ENCODE measurements around the gene TAF11L3. TPM values are rescaled to one million over a fixed set of nuclear protein-coding genes. Genes with fewer than 3 reads are reported as not detected.
A peak's percentile ranks its signal among the peaks of the same experiment; 100 is the strongest.
"Not testable (repeated sequence)": the region's sequence is repeated elsewhere in the genome, so short reads cannot be mapped to it uniquely, and the experiment has no call there.

The TAF11L3 gene
- total RNA-seq, 2 experiments from 2014 or later = not detected

GRCh38 chr5:17517526-17517925, 641 bp upstream of the TAF11L3 start:
- CTCF ChIA-PET; DNase-seq; H3K27me3 Mint-ChIP-seq; H3K36me3 Mint-ChIP-seq (ENCODE audit: low read depth); H3K27ac Mint-ChIP-seq; POLR2A ChIA-PET; H3K9me3 Mint-ChIP-seq; H3K4me3 Mint-ChIP-seq; H3K4me1 Mint-ChIP-seq: not testable (repeated sequence)

- CTCF ChIA-PET, DNase-seq: not testable (repeated sequence)
These were observed 1.3 kb downstream of the TAF11L3 start for GRCh38 chr5:17519508-17519907.

GRCh38 chr5:17521501-17521900, 3.3 kb downstream of the TAF11L3 start, which contains the start of gene TAF11L4:
Gene TAF11L4, plus strand, starts transcription at chr5:17521801.
- H3K27me3 Mint-ChIP-seq; DNase-seq; CTCF ChIA-PET; POLR2A ChIA-PET; H3K4me1 Mint-ChIP-seq; H3K4me3 Mint-ChIP-seq; H3K27ac Mint-ChIP-seq; H3K36me3 Mint-ChIP-seq (ENCODE audit: low read depth); H3K9me3 Mint-ChIP-seq: not testable (repeated sequence)

More at GRCh38 chr5:17519508-17519907, 1.3 kb downstream of the TAF11L3 start:
- H3K27me3 Mint-ChIP-seq; POLR2A ChIA-PET; H3K9me3 Mint-ChIP-seq; H3K36me3 Mint-ChIP-seq (ENCODE audit: low read depth); H3K27ac Mint-ChIP-seq; H3K4me3 Mint-ChIP-seq; H3K4me1 Mint-ChIP-seq: not testable (repeated sequence)

GRCh38 chr5:17524935-17525334, 6.8 kb downstream of the TAF11L3 start, which contains the start of gene TAF11L5:
Gene TAF11L5, plus strand, starts transcription at chr5:17525235.
- POLR2A ChIA-PET; H3K4me1 Mint-ChIP-seq; DNase-seq; H3K4me3 Mint-ChIP-seq; CTCF ChIA-PET; H3K9me3 Mint-ChIP-seq; H3K27ac Mint-ChIP-seq; H3K36me3 Mint-ChIP-seq (ENCODE audit: low read depth); H3K27me3 Mint-ChIP-seq: not testable (repeated sequence)

- H3K9me3 Mint-ChIP-seq; H3K27ac Mint-ChIP-seq; H3K36me3 Mint-ChIP-seq (ENCODE audit: low read depth); H3K27me3 Mint-ChIP-seq; CTCF ChIA-PET; H3K4me1 Mint-ChIP-seq; H3K4me3 Mint-ChIP-seq; POLR2A ChIA-PET: not testable (repeated sequence)
- DNase-seq = peak; percentile 17
These were observed 8.3 kb downstream of the TAF11L3 start for GRCh38 chr5:17526504-17526903.

- H3K9me3 Mint-ChIP-seq; POLR2A ChIA-PET; DNase-seq; H3K36me3 Mint-ChIP-seq (ENCODE audit: low read depth); H3K4me1 Mint-ChIP-seq; H3K27ac Mint-ChIP-seq; H3K27me3 Mint-ChIP-seq; H3K4me3 Mint-ChIP-seq; CTCF ChIA-PET: not testable (repeated sequence)
These were observed 10.2 kb downstream of the TAF11L3 start, which contains the start of gene TAF11L6 for GRCh38 chr5:17528369-17528768. Gene TAF11L6, plus strand, starts transcription at chr5:17528669.

Other genes with a start within 250 kb of the TAF11L3 start
- not detected for gene TAF11L2, start 20.1 kb upstream of the TAF11L3 start, total RNA-seq
- not detected for gene TAF11L4, start 3.4 kb downstream of the TAF11L3 start, total RNA-seq
- not detected for gene TAF11L5, start 6.9 kb downstream of the TAF11L3 start, total RNA-seq
- not detected for gene TAF11L6, start 10.3 kb downstream of the TAF11L3 start, total RNA-seq
- gene TAF11L7, start 67.4 kb downstream of the TAF11L3 start, total RNA-seq = not detected
- gene TAF11L8, start 72.6 kb downstream of the TAF11L3 start, total RNA-seq = not detected
- not detected for gene TAF11L9, start 76.0 kb downstream of the TAF11L3 start, total RNA-seq
- not detected for gene TAF11L10, start 79.5 kb downstream of the TAF11L3 start, total RNA-seq
- gene TAF11L11, start 85.8 kb downstream of the TAF11L3 start, total RNA-seq = not detected
- not detected for gene TAF11L12, start 92.0 kb downstream of the TAF11L3 start, total RNA-seq
- not detected for gene TAF11L13, start 113.7 kb downstream of the TAF11L3 start, total RNA-seq
- not detected for gene TAF11L14, start 116.1 kb downstream of the TAF11L3 start, total RNA-seq

Measured in activated CD4-positive, alpha-beta memory T cell treated with anti-CD3 and anti-CD28 coated beads, Interleukin-2, amount 10 ng/mL, durations not matched to agents 7 days and 5 days (primary cell).